NCI-H1930 (cell line): ENCODE data around the gene PHYHD1.
"Not testable (repeated sequence)": the region's sequence is repeated elsewhere in the genome, so short reads cannot be mapped to it uniquely, and the experiment has no call there.

ENCODE experiments used
- DNase-seq, 2 experiments: peaks; one replicate each; lab custom pipeline; 2025; lab: John Stamatoyannopoulos, UW

The PHYHD1 gene

DNA sequence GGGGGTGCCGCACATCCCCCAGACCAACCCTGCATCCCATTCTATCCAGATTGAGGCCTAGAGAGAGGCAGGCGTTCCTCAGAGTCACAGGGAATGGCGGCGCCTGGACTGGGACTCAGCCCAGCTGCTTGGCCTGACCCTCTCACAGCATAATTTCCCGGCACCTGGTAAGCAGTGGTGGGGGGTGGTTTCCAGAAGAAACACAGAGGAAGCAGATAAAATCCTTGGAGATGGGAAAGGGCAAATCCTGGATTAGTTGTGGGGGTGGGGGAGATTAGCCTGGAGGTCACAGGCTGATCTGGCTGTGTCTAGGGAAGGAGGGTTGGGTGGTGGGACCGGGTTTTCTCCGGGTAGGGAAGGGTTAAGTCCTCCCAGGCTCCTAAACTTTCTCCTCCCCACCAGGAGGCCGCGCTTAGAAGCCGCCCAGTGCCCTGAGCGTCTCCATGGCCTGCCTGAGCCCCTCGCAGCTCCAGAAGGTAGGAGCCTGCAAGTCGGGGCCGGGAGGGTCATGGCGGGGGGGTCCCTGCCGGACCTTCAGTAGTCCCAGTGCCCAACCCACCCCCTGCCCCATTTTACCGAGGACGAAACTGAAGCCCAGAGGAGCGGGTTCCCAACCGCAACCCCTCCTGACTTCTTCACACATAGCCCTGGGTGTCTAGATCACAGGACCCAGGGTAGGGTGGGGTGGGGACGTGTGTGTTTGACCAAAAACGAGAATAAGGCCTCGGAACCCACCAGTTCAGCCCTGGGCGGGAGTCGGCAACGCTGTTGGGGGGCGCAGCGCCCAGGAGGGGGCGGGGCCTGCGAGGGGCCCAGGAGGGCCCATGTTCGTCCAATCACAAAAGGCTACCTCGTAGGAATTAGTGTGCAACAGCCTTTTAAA lies 1.3 kb downstream of the PHYHD1 start:
- no peak for DNase-seq

DNA sequence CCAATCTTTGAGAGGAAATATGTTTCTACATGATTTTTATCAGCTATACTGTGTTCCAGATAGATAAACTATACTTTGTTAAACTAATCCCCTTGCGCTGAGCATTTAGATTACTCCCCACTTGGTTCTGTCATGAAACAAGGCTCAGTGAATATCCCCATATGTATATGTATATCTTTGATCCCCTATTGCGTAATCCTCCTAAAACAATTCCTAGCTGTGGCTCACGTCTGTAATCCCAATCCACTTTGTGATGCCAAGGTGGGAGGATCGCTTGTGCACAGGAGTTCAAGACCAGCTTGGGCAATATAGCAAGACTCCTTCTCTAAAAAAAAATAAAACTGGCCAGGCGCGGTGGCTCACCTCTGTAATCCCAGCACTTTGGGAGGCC lies 2.7 kb downstream of the PHYHD1 start:
- no peak for DNase-seq

DNA sequence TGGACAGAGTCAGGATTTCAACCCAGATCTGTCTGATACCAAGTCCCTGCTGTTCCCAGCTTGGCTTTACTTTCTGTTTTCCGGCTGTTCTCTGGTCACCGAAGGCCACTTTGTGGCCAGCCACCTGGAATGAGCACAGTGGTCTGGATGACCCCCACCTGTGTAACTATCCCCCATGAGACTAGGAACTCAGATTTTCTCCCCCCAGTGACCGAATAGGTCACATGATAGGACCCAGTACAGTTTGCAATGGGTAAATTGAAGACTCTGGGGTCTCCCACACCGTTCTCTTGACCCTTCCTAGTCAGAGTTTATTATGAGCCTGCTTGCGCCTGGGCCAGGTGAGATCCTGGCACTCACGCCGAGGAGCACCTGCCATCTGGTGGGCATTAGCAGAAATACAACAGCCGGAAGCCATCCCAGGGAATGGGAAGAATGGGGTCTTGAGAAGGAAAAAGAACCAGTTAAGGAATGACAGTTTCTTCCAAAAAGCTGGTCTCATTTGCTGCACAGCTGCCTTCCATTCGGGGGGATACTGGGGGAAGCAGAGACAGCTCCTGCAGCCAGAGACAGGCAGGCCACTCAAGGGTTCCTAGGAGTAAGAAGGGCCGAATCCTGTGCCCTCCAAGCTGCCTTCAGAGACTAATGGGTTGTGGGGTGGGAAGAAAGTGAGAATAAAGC lies 7.1 kb downstream of the PHYHD1 start:
- DNase-seq, result peak; percentile 37 to 38

DNA sequence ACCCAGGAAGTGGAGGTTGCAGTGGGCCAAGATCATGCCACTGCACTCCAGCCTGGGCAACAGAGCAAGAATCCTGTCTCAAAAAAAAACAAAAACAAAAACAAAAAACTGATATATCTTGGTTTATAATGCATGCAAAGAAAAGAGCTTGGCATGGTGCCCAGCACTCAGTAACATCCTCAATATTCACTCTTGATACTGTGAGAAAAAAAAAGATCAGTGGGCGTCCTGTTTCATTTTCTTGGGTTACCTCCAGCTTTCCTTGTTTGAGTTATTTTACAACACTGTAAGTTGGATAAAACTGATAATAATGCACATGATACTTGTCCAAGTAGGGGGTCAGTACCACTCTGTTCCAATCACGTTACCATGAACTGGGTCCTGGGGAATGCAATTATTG lies 7.8 kb downstream of the PHYHD1 start:
- DNase-seq, result no peak

DNA sequence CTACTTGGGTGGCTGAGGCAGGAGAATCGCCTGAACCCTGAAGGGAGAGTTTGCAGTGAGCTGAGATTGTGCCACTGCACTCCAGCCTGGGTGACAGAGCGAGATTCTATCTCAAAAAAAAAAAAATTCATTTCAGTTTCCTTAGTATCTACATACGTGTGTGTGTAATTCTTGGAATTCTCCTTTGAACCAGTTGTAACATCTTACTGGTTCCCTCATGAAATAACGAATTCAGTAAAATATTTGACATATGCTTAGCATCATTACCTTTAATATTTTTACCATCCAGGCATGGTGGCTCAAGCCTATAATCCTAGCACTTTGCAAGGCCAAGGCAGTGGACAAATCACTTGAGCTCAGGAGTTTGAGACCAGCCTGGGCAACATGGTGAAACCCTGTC lies 8.8 kb downstream of the PHYHD1 start:
- no peak for DNase-seq

DNA sequence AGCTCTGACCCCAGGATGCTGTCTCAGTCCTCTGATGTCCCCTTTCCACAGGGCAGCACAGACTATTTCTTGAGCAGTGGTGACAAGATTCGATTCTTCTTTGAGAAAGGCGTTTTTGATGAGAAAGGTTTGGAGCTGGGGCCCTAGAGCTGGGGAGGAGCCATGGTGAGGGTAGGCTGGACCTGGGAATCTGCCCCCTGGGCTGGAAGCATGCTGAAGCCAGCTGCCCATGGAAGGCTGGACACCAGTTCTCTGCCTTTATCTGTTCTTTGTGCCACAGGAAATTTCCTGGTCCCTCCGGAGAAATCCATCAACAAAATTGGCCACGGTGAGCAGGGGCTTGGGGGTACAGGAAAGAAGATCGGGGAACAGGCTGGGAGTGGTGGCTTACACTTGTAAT lies 12.9 kb downstream of the PHYHD1 start:
- no peak for DNase-seq

DNA sequence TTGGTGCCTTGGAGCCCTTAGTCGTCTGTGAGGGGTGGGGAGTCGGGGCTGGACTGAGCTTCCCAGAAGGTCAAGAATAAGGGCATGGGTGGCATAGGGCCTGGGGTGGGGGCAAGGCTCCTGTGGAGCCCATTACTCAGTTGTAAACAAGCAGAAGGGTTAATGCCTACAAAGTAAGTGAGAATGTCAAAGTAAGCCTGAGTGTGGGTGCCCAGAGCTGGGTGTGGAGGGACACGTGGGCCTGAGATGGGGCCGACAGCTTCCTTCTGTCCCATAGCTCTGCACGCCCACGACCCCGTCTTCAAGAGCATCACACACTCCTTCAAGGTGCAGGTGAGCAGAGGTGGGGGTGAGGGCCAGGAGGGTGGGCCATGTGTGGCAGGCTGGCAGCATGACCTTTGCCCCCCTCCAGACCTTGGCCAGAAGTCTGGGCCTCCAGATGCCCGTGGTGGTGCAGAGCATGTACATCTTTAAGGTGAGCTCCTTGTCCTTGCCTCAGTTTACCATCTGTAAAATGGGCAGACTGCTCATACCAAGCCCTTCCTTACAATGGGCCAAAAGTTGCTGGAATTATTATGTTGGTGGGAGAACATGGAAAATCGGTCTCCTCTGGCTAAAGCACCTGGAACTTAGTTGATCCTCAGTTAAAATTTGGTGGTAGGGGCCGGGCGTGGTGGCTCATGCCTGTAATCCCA lies 15.5 kb downstream of the PHYHD1 start:
- DNase-seq, result no peak

DNA sequence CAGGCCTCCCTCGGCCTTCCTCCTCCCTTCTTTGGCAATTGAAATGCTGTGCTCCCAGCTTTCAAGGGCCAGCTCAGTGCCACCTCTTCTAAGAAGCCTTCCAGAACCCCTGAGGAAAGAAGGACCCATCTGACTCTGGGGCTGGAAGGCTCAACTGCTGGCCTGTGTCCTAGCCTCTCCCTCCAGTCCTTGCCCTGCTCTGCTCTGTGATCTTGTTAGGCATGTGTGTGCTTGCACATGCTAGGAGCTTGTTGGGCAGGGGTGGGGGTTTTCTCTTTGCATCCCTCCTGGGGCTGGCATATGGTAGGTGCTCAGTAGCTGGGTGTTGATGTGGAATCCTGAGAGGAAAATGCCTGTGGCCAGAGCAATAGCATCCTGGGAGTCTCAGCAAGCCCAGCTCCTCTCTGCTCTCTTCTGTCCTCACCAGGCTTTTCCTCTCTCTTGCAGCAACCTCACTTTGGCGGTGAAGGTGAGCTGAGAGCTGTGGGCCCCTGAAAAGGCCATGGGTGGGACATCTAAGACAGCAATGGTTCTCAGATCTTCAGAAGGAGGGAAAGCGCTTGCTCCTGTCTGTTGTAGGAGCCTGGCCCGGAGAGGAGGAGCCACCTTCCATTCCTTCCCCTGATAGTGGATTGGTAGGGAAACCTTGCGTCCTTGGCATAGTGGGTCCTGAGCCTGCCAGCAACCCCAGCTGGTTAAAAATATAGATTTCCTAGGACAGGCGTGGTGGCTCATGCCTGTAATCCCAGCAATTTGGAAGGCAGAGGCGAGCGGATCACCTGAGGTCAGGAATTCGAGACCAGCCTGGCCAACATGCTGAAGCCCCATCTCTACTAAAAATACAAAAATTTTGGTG lies 16.8 kb downstream of the PHYHD1 start:
- DNase-seq, result no peak

DNA sequence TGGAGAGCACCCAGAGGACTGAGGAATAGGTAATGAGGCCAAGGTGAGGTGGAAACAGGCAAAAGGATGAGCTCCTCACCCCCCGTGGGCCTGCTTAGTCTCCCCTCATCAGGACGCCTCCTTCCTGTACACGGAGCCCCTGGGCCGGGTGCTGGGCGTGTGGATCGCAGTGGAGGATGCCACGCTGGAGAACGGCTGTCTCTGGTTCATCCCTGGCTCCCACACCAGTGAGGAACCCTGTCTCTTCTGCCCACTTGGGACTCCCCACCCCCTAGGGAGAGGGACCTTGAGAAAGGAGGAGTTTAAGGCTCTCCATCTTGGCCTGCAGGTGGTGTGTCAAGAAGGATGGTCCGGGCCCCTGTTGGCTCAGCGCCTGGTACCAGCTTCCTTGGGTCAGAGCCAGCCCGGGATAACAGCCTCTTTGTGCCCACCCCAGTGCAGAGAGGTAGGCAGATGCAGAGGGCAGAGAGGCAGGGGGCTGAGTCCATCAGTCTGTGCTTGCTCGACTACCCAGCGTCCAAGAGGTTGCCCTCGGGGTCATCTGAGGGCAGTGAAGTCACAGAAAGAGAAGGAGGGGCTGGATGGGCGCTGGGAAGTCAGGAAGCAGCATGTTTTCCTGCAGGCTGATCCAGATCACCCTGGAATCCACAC lies 19.6 kb downstream of the PHYHD1 start:
- no peak for DNase-seq

DNA sequence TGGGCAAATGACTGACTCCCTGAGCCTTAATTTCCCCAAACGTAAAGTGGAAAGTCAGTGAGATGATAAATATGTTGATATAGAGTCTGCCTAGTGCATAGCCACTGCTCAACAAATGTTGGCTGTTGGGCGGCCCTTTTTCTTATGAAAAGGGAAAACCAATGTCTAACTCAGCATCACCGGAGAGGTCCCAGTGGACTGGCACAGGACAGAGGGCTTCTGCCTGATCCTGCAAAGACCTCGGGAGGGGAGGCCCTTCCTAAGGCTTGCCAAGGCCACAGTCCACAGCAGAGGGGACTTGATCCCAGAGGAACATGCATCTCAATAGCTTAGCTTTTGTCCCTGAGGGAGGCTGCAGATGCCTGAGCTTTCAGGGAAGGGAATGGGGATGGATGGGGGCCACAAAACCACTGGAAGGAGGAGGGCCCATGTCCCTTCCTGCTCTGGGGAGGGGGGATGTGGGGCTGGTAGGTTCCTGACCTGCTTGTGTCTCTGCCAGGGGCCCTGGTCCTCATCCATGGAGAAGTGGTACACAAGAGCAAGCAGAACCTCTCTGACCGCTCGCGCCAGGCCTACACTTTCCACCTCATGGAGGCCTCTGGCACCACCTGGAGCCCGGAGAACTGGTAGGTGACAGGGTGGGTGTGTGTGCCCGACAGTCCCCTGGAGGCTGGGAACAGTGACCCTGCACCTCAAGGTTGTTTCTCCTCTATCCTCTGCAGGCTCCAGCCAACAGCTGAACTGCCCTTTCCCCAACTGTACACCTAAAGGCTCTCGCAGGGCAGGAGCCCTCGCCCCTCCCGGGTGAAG lies 20.4 kb downstream of the PHYHD1 start:
- no peak for DNase-seq

DNA sequence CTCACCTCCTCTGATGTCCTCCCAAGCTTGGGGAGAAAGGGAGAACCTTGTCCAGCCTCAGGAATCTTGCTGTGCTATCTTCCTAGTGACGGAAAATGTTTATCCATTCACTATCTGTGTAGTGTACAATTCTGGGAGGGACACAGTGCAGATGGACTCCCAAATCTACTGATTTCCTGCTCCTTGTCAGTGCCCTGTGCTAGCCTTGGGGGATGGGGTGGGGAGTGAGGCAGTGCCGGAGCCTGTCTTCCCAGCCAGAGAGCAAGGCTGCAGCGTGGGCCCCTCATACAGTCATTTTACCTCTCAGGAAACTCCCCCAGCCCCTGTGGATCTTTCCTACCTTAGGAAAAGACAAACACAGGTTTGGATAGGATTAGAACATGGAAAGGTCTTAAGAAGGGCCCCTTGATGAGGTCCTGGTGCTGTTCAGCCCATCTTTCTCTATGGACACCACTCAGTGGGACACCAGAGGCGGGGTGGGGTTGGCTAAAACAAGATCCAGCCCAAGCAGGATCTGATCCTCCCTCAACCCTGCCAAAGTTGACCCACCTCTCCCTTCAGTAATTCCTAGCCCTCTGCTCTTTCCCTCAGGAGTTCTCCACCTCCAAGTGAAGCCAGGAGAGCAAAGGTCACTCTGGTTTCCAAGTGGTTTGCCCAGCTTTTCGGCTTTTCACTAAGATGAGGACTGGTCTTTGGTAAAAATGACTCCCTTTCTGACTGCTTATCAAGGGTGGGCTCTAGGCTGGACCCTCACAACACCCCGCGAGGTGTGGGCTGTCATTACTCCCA lies 23.2 kb downstream of the PHYHD1 start:
- DNase-seq, result no peak

DNA sequence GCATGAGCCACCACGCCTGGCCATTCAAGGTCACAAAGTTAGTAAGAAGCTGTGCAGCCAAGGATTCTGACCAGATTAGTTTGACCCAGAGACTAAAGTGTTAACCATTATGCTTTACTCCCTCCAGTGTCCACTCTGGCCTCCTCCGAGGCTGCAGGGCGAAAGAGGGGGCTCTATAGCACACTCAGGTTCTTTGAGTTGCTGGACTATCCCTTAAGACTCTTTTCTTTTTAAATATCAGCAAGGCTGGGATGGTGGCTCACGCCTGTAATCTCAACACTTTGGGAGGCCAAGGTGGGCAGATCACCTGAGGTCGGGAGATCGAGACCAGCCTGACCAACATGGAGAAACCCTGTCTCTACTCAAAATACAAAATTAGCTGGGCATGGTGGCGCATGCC lies 24.2 kb downstream of the PHYHD1 start:
- DNase-seq, result not testable (repeated sequence)

DNA sequence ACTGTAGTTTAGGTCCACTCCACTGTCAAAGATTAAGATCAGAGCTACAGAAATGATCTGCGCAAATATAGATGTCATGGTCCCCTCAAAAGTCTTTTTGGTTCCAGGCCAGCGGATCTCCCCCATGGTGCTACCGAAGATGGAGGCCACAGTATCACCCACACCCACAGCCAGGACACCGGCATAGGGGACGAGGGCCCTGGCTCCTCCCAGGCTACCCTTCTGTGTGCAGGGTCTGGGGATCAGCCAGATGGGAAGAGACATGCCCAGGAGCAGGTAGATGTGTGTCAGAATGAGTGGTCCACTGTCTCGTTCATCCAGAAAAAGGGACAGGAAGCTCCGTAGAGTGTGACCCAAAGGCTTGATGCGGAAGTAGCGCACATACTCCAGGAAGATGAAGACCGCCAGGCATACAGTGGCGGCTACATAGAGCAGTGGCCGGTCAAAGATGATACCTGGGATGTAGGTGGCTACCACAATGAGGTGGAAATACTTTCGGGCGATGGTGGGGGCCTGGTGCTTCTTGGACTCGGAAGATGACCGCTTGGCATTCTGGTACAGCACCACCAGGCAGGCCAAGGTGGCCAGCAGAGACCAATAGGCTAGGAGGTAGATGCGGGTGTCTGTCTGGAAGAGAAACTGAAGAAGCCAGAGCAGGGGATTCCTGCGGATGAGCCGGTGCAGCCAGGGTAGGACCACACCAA lies 25.2 kb downstream of the PHYHD1 start:
- no peak for DNase-seq

DNA sequence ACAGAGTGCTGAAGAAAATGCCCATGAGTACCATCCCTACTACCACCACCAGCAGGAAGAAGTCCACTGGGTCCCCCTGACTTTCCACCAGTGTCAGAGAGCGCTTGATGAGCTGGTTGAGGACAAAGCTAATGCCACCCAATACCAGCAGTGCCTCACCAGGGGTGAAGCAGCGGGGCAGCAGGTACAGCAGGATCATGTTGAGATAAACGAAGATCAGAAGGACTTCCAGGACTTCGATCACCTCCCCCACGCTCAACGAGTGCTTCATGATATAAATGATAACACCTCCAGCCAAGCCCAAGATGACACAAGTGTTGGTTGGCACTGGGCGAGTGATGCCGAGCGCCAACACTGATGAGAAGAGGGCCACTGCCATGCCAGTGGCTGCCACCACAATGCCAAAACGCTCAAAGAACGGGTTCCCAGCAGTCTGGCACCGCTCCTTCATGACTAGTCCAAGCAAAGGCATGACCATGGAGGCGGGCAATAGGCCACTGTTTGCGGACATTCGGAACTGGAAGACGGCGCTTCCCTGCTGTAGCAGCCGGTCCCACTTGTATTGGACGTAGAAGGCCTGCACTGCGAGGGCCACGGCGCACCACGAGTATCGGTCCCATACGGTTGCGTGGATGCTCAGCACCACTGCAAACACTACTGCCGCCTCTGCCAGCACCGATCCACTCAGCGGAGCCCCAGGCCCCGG lies 25.9 kb downstream of the PHYHD1 start:
- no peak for DNase-seq

DNA sequence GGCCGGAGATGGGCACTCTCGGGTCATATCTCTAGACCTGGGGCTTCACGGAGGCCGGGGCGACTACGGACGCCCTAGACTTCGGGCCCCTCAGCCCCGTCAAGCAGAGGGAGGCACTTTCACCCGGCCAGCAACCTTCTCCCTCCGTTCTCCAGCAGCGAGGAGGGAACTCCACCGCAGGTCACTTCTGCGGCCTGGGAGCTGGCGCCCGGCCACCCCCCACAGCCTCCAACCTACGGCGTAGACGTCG lies 26.4 kb downstream of the PHYHD1 start:
- DNase-seq, result no peak

DNA sequence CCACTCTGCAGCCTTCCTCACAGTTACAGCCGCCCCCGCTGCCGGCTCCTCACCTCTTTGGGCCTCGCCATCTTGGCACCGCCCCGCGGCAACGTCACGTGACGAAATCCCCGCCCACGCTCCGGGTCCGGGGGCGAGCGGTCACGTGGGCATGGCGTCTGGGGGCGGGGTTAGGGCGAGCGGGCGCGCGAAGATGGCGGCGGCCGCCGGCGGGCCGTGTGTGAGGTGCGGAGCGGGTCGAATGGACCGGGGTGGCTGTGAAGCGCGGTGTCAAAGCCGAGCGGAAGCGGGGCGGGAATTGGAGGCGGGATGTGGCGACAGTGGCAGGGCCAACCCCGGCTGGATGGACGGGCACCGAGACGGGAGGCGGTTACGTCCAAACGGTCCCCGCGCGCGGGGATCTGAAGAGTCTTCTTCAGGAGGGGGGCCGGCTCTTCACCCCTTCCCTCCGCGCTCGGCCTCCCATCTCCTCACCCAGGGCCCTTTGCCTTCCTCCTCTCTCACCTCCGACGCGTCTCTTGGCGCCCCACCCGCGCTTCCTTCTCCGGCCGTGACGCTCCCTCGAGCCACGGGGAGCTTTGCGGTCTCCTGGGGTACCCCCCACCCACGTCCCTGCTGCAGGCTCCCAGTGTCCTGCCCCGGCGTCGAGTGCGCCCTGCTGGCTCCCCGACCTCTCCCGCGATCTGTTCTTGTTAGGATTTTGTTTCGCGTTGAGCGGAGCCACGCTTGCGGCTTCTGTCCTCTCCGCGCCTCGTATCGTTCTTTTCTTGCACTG lies 26.9 kb downstream of the PHYHD1 start, which contains the start of the genes DOLK and NUP188:
Gene DOLK (minus strand): TSS at position 77 of the 775 bp plus-strand sequence. CDS start 300 bp downstream, outside the sequence.
Gene NUP188 (plus strand): TSS at position 173 of the 775 bp plus-strand sequence. CDS start 21 bp downstream, at position 194.
- peak; percentile 82 to 91 for DNase-seq

DNA sequence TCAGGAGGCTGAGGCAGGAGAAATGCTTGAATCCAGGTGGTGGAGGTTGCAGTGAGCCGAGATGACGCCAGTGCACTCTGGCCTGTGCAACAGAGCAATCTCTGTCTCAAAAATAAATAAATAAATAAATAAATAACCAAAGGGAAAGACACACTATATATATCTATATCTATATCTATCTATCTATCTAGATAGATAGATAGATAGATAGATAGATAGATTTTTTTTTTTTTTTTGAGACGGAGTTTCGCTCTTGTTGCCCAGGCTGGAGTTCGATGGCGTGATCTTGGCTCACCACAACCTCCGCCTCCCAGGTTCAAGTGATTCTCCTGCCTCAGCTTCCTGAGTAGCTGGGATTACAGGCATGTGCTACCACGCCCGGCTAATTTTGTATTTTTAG lies 40.6 kb downstream of the PHYHD1 start:
- DNase-seq, result not testable (repeated sequence)

DNA sequence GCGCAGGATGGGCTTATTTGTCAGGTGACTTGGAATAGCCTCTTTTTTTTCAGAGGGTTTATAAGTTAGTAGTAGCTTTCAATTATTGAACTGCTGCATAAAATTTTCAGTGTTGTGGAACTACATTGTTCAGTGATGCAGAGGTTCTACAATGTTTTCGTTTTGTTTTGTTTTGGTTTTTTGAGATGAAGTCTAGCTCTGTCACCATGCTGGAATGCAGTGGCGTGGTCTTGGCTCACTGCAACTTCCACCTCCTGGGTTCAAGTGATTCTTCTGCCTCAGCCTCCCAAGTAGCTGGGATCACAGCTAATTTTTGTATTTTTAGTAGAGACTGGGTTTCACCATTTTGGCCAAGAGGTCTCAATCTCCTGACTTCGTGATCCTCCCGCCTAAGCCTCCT lies 48.7 kb downstream of the PHYHD1 start:
- DNase-seq, result no peak
